GM21786 (cell line): ENCODE measurements around the gene MNX1.
A peak's percentile ranks its signal among the peaks of the same experiment; 100 is the strongest.

ENCODE experiments used
- ATAC-seq: cut with Tn5 transposase; IDR thresholded peaks from one replicate; pipeline ENCODE4 v1.9.1; 2021; ENCODE audit not compliant: unreplicated experiment

Gene MNX1

DNA sequence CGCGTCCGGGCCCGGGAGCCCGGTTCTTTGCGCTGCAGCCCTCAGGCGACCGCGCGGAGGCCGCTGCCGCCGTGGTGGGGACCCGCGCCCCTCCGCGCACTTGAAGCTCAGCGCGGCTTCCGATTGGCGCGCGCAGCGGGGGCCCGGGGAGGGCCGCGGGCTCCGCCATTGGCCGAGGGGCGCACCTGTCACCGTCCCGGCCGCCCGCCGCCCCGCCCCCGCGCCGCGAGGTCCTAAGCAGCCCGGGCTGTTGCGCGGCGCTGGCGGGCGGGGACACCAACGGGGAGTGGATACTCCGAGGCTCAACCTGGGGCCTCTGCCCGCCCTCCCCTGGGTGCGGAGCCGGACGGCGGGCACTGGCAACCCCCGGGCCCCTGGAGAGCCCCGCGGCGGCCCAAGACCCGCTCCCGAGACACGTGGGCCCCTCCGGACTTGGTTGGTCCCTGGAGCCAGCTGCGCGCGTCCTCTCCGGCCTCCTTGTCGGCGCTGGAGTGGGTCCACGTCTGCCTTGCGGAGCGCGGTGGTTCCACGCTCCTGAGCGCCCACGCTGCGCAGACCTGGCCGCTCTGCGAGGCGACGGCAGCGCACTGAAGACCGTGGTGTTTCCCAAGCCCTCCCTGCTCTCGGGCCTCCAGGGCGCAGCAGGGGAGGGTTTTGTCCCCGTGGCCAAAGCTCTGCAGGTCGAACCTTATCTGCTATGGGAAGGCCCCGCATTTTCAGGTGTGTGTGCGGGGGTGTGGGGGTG, at the start of gene MNX1:
Gene MNX1, minus strand, starts transcription at position 76 of the 745 bp plus-strand sequence. CDS start 313 bp downstream, outside the sequence.
- peak; percentile 58 for ATAC-seq

DNA sequence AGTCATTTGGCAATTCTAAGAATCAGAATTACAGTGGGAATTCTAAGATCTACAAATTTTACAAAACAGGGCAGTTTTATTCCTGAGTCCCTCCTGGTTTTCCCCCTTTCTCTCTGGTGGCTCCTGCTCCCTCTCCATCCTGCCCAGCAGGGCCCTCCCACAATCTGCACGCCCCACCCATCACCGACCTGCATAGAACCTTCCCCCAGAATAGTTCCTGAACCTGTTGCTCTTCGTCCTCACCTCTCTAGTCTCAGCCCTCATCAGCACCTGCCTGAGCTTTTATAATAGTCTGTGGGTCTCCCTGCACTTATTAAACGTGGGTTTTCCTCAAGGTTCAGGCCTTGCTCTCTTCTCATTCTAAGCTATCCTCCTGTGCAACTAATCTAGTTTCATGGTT, 49.1 kb upstream of the MNX1 start:
- no peak for ATAC-seq

DNA sequence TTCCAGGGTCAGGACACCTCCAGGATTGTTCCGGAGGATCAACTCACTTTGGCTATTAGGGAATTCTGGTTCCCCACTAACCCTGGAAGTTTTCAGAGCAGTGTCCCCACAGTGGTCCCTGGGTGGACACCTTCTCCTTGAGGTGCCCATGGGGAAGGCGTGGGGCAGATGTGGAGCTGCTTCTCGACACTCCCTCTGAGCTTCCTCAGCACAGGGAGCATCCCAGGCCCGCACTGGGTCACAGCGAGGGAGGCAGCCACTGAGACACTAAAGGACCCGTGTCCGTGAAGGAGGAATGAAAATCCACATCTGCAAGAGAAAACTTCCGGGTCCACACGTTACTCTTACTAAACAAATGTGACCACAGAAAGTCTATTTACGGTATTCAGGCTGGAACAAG, 48.2 kb upstream of the MNX1 start:
- ATAC-seq: no peak

DNA sequence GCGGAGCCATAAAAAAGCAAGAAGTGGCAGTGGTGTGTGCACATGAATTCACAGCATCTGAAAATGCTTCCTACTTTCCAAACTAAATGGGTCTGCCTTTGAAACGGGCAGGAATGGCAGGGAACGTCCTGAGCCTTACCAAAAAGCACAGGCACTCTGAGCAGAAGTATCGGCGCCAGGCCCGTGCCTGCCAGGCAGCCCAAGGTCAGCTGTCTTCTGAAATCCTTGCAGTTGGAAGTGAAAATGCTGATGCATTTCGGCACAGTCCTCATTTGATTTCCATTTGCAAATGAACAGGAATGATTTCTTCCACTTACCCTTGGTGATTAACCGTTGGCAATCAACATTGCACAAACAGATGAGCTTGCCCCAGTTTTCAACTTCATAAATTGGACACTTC, 47.6 kb upstream of the MNX1 start:
- no peak for ATAC-seq

DNA sequence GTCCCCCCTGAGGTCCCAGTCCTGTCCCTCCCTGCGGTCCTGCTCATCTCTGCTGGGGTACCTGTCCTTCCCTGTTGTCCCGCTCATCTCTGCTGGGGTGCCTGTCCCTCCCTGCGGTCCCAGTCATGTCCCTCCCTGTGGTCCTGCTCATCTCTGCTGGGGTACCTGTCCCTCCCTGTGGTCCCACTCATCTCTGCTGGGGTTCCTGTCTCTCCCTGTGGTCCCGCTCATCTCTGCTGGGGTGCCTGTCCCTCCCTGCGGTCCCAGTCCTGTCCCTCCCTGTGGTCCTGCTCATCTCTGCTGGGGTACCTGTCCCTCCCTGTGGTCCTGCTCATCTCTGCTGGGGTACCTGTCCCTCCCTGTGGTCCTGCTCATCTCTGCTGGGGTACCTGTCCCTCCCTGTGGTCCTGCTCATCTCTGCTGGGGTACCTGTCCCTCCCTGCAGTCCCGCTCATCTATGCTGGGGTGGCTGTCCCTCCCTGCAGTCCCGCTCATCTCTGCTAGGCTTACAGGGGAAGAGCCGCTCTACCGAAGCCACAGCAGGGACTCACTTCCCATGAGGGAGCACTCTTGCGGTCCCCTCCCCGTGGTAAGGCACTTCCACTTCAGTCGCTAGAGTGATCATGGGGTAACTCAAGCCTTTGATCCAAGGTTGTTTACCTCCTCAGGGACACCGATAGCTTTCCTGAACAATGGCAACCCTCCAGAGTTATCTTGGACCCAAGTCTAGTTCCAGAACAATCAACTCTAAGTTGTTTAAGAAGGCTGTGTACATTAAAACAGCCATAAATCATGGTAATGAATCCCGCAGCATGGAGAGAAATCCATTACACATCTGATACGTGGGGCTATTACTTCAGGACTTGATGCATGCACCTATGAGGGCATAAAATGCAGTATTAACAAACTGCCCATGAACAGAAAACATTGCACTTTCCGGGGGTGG, 46.8 kb upstream of the MNX1 start:
- no peak for ATAC-seq

DNA sequence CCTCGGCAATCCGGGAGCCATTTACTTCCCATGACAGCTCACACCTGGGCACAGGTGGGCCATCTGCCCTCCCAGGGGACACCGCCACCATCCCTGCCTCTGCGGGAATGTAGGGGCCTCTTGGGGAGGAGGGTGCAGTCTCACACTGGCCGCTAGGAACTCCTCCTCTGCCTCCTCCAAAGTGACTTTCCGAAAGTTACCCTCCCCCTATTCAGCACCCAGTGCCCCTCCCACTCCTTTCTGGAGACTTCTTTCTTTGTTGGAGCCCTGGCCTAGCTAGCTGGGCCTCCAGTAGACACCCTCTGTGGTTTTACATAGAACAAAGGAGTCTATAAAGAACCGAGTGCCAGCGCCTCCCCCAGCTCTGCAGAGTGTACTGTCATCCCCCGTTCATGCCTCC, 45.8 kb upstream of the MNX1 start:
- ATAC-seq: no peak

DNA sequence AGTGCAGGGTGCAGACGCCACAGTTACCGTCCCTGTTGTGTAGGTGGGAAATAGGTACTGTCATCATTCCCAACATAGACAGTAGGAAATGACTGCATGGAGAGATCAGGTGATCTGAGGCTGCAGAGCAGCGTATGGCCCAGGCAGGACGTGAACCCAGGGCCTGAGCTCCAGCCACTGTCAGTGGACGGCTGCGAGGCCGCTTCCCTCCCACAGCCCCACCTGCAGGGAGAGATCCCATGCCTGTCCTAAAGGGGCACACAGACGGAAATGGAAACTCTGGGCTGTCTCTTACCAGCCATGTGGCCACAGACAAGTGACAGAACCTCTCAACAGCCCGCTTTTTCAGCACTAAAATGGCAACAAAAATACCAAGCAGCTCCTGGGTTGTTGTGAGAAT, 44.5 kb upstream of the MNX1 start:
- ATAC-seq: no peak

DNA sequence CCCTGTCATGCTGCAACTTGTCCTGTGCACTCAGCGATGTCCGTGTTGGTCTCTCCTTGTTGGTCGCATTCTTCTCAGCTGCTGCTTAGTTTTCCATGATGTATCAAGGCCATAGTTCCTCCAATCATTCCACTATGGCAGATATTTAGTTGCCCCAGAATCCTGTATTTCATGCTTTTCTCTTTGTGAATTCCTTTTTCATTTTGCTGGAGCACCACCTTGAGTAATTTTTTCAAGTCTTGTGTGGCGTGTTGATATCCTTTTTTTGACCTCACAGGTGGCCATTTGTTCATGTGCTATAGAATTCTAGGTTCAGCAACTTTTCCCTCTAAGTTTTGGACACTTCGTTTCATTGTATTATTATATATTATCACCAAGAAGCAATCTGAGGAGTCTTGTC, 42.7 kb upstream of the MNX1 start:
- ATAC-seq: no peak

DNA sequence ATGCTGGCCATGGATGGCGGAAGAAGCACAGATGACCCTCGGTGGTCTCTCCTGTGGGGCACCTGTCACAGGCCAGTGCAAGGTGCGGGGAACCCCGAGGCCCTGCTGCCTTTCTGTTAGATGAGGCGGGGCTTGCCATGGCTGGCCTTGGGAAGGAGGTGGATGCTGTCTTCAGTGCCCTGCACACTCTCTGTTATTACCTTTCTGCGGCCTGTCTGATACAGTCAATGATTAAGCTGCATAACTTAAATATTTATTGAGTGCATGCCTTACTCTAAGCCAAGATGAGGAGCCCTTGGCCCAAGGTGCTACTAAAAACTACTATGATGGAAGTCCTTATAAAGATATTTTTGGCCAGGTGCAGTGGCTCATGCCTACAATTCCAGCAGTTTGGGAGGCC, 36.7 kb upstream of the MNX1 start:
- ATAC-seq: no peak

DNA sequence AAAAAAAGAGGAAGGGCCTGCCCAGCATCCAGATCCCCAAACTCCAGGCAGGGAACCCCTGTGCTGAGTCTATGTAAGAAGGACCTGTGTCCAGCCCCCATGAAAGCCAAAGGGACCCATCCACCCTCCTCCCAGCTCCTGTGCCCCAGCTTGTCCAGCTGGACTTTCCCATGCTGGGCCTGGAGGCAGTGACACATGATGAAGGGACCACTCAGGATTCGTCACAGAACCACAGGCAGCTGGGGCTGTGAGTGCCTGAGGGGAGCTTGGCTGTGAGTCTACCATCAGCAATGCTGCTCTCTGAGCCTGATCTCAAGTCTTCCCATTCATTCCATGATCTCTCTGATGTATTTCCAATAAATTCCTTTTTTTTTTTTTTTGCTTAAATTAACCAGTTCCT, 36.2 kb upstream of the MNX1 start:
- ATAC-seq: no peak

DNA sequence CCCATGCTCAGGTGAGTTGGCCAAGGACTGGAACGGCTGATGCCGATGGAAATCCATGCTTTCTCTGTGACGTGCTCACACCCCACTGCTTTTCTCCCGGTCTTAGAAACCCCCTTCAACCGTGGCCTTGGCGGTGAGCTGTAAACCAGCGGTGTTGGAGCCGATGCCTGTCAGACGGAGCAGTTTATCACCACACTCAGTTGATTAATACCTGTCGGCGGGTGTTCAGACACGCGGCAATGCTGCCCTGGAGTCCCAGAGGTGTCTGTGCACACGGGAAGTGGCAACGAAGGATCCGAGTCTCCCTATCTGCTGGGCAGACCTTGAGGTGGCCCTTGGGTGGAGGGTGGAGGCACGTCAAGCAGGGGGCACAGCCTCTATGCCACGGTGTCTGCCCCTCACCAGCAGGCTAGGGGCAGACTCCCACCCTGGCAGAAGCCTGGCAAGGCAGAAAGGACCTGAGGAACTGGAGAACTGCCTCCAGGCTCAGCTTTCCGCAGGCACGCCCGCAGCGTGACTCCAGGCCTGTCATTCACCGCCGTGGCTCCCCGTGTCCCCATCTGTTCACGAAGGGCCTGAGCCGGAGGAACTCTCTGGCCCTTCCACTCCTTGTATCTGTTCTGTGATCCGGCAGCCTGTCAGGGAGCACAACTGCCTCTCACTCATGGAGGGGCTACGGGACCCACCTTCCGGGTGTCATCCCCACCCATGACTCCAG, 34.6 kb upstream of the MNX1 start:
- no peak for ATAC-seq

DNA sequence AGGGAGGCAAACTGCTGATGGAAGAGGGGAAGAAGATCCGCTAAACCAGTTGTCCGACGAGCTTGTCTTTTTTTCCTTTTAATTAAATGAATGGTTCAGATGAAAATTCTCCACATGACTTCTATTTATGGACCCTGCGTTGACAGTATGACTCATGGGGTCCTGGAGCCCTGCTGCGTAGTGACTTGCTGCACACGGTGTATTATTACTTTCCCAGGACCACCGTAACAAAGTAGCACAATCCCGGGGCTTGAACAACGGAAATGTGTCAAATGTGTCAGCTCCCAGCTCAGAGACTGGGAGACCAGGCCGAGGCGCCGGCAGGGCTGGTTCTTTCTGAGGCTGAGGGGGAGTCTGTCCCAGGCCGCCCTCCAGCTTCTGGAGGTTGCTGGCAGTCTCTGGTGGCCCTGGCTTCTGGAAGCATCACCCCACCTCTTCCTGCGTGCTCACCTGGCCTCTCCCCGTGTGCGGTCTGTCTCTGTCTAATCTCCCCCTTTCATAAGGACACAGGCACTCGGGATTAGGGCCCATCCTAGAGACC, 33.8 kb upstream of the MNX1 start:
- ATAC-seq: no peak

DNA sequence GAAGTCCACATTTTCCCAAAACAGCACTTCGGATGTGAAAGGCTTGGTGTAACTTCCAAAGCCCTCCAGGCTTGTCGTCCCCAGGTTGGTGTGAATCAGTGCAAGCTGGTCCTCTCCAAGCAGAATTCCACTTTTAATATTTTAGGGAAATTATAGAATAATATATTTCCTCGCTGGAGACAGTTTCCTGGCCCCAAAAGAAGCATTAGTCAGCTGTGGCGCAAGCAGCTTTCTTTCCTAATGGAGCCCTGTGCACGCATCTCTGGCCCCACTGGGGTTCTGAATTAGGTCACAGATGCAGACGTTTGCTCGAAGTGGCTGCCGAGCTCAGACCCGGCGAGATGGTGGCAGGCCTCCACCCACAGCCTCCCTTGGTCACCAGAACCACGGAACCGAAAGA, 33.3 kb upstream of the MNX1 start:
- no peak for ATAC-seq

DNA sequence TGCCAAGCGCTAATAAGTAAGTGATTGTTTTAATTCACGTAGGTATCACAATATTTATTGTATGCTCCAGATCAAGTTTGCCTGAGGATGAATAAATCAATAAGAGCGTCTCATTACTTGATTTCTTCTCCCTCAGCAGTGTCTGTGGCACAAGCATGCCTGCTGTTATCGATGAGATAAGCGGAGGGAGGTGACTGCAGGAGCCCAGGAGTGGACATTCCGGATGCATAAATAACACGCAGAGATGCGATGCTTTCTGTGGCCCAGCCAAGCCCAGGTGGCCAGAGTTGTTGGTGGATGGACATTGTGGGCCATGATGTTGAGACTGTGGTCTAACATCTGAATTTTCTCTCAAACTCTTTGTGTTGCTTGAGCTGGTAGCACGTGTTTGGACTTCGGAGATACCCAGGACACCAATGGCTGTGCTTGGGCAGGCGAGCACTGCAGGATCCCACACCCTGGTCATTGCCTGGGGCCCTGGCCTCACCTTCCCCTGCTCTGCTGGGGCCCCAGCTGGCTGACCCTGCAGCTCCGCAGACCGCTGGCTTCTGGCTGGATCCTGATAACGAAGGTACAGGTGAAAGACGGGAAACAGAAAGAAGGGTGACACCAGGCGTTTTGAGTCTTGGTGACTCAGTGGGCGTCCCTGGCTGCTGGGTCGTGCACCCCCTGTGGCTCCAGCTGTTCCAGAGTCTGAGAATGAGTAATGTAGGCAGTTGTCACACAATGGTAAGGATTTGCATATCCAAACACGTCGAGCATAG, 31.2 kb upstream of the MNX1 start:
- no peak for ATAC-seq

DNA sequence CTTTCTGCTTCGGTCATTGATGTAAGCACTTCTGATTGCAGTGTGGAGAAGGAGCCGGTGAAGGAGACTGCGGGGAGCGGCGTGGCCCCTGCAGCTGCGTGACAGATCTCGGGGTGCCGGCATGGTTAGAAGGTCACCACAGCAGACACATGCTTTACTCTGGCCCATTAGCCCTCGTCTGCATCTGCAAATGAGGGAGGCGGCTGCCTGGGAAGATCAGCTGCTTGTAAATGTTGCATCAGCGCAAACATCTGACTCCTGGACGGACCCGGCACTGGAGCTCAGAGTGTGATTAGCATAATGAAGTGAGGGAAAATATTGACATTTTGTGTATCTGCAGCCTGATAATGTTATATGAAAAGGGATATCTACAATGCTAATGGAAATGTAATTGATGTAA, 30.5 kb upstream of the MNX1 start:
- ATAC-seq: no peak

DNA sequence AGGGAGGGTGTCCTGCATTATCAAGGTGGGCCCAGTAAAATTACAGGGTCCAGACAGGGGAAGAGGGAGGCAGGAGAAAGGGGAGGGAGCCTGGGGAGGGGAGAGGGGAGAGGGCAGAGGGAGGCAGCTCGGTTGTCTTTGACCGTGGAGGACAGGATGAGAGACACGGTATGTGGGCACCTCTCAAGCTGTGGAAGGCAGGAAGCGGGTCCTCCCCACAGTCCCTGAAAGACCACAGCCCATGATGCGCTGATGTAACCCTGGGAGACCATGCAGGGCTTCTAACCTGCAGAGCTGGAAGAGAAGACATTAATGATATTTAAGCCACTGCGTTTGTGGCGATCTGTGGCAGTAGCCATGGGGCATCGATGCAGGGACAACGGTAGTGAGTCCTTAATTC, 27.2 kb upstream of the MNX1 start:
- no peak for ATAC-seq

DNA sequence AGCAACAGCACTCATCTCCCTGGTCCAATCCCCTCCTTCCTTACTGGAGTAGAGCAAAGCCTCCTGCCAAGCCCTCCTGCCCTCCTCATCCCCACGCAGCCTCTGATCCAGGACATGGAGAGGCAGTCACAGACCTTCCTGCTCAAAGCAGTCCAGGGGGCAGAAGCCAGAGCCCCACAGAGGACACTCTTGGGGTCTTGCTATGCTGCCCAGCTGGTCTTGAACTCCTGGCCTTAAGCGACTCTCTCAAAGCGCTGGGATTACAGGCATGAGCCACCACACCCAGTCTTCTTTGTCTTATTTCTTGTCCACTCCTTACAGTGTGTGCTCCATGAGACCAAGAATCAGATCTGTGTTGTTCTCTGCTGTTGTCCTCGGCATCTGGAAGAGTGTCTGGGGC, 26.6 kb upstream of the MNX1 start:
- no peak for ATAC-seq

DNA sequence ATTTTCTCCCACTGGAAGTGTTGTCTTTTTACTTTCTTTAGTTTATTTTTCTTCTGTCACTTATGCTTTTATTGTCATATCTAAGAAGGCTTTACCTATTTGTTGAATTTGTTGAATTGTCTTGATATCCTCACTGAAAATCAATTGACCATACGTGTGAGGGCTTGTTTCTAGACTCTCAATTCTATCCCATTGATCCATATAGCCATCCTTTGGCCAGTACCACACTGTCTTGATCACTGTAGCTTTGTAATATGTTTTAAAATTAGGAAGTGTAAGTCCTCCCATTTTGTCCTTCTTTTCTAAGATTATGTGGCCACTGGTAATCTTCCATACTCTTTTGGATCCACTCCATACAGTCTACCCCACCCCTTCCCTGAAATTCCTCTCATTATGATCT, 25.5 kb upstream of the MNX1 start:
- no peak for ATAC-seq

DNA sequence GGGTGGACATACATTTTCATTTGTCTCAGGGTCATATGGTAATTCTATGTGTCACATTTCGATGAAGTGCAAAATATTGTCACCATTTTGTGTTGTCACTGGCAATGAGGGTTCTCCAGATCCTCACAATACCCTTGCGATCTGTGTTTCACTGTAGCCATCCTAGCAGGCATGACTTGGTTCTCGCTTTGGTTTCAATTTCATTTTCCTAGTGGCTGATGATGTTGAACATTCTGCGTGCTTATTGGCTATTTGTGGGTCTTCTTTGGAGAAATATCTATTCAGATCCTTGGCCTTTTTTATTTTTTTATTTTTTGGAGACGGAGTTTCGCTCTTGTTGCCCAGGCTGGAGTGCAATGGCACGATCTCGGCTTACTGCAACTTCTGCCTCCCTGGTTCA, 24.8 kb upstream of the MNX1 start:
- ATAC-seq: no peak
